ENCODE data around the gene CYB5R3.

CYB5R3 gene

DNA sequence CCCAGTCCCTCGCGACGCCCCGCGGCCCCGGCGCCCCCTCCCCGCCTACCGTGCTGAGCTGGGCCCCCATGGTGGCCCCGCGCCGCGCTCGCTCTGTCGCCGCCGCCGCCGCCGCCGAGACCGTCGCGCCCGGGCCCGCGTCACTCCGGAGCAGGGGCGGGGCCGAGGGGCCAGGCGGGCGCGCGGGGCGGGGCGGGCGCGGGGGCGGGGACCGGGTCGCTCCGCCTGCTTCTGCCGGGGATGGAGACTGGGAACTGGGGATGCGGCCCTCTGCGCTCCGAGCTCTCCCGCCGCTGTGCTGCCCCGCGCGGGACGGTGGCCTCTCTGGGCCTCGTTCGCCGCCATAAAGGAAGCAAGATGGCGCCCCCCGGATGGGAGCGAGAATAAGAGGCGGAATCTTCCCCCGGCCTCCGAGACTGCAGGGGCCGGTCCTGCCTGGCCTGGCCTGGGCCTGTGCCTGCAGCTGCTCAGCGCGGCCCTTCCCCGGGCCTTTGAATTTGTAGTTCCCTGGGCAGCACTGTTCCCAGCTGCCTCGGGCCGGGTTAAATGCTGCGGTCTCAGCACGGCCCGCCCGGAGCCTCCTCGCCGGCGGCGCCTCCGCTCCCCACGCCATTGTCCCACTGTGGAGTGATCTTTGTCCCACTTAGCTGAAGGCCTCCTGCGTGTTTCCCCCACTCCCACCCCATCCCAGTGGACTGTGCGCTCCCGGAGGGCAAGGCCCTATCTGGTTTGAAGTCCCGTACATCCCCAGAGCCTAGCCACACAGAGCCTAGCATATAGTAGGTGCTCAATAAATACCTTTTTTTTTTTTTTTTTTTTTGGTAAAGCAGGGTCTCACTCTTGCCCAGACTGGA is at the start of gene CYB5R3:
Gene CYB5R3, minus strand, starts transcription at position 147 of the 854 bp plus-strand sequence. Its CDS starts 77 bp downstream, at position 70.
- peak; percentile 72 for DNase-seq

GRCh38 chr22:42697542-42698013 is 48.4 kb upstream of the CYB5R3 start:
- no peak for DNase-seq

GRCh38 chr22:42696331-42696967 is 47.3 kb upstream of the CYB5R3 start:
- DNase-seq = no peak

GRCh38 chr22:42695294-42695693 is 46.1 kb upstream of the CYB5R3 start:
- no peak for DNase-seq

DNA sequence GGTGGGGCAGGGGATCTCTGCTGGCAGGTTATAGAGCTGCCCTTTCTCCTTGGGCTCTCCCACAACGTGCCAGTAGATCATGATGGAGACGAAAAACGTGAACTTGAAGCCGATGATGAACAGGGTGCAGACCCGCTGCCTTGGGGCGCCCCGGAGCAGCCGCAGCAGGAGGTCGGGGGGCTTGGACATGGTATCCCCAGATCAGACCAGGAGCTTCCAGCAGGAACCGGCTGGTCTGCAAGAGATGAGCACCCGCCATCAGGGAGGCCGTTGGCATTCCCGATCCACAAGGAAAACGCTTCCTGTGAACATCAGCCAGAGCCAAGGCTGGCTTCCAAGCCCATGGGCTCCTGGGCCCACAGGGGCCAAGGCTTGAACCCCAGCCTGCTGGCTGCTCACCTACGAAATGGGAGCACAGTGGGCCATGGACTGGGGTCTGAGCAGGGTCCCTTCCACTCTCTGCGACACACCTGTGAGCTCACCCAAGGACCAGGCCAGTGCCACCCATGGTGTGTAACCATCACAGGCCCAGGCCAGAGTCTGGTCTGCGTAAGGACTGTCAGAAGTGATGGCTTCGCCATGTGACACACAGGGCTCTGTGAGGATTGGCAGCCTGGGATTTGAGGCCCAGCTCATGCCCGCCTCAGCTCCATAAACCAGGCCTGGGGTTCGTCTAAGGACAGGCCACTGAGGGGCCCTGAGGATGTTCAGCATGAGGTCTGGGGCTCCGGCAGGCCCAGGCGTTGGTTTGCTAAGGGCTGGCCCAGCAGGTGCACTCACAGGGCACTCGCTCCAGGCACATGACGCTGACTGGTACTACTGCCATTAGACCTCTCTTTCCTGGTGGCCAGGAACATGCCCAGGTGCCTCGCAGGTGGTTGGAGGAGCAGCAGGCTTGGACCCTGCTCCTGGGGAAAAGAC is 44.8 kb upstream of the CYB5R3 start:
- no peak for DNase-seq

DNA sequence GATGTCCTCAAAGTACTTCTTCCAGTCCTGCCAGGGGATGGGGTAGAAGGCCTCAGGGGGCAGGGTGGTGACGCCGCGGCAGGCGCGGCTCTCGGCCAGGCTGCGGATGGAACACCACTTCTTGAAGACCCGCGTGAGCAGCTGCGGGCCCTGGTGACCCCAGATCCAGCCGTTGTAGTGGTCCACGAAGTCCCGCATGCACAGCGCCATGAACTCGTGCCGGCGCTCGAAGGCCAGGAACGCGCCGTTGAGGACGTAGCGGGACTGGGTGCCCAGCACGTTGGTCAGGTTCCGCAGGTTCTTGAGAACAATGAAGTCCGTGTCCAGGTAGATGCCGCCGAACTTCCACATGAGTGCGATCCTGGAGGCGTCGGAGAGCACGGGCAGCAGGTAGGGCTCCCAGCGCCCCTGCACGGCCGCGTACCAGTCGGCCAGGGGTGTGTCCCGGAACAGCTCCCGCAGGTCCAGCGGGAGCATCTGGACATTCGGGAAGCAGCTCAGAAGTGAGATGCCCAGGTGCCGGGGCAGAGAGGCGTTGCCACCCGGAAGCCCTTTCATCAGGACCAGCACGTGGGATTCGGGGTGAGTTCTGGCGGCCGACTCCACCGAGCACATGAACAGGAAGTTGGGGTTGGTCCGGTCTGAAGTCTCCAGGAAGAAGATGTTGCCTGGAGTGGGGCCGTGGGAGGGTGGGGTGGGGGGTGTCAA is 44.0 kb upstream of the CYB5R3 start:
- no peak for DNase-seq

GRCh38 chr22:42692239-42693054 is 43.3 kb upstream of the CYB5R3 start:
- DNase-seq = no peak

GRCh38 chr22:42691440-42691839 is 42.2 kb upstream of the CYB5R3 start:
- no peak for DNase-seq

- DNase-seq = no peak
Observed at GRCh38 chr22:42688241-42689211, 39.3 kb upstream of the CYB5R3 start.

GRCh38 chr22:42686756-42687491 is 37.7 kb upstream of the CYB5R3 start:
- no peak for DNase-seq

DNA sequence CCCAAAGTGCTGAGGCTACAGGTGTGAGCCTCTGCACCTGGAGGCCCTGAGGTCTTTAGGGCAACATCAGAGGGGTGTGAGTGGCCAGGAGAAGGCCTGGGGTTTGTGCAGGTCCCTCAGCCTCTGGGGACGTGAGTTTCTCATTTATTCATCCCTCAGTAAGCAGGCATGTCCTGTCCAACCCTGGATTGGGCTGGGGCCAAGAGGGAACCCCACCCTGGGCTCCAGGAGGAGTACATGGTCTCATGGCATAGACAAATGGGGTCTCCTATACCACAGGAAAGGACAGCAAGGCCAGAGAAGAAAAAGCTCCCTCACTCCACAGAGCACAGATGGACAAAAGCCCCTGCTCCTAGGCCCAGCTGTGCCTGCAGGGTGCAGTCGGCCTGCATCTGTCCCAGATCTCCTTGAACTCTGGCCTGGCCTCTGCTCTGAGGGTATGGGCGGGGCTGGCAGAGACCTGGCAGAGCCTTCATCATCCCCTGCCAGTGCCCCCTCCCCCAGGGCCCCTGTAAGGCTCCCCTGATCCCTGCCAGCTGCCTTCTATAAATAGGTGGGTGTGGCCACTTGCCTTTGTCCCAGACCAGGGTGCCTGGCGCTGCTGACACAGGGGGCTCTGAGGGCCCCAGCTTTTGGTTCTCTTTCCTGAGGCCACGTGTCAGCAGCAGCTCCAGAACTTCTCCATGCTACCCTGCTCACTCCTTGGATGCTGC is 36.9 kb upstream of the CYB5R3 start:
- no peak for DNase-seq

DNA sequence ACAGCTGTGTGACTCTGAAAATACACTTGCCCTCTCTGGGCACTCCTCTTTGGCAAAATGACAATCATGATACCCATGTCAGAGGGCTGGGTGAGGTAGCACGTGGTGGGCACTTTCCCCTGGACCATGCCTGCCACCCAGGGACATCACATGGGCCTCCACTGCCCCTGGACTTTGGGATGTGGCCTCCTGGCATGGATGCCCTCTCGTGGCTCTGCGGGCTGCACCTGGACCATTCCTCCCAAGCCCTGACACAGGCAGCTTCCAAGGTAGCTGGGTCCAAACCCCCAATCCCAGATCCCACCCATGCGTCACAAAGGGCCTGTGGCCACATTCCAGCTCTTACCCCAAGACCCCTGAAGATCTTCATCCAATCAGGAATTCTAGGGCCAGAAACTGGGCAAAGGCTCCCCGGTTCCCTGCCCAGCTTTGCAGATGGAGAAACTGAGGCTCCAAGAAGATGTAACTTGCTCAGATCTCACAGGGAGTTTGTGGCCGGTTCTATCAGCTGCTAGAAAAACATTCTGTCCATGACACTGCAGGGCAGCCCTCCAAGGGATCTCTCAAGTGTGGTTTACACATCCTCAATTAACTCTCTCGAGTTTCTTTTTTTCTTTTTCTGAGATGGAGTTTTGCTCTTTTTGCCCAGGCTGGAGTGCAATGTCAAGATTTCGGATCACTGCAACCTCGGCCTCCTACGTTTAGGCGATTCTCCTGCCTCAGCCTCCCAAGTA is 35.4 kb upstream of the CYB5R3 start:
- no peak for DNase-seq

- DNase-seq = no peak
Observed at GRCh38 chr22:42683578-42684283, 34.5 kb upstream of the CYB5R3 start.

DNA sequence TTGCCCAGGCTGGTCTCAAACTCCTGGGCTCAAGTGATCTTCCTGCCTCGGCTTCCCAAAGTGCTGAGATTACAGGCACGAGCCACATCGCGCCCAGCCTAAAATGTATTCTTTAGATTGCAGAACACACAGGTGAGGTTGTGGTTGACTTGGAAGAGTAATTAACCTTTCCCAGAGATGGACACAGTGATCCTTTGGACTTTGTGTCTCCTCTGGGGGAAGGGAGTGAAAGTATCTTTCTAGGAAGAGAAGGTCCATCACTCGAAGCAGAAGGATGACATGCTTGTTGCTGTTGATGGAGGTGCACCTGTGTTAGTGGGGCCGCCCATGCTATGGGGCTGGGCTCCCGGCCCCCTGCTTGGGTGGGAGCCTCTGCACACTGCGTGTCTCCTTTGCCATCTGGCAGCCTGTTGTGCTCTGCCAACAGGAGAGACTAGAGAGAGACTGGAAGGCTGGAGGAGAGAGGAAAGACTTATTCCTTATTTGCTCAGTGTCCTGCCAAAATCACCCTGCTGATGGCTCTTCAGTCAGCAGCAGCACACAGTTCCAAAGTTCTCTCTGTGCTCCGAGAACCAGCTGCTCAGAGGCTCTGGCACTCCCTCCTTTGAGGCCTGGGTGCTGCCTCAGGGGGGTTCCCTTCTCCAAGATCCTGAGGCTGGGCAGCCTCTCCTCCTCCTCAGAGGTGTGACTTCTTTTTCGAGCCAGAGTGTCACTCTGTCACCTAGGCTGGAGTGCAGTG is 33.1 kb upstream of the CYB5R3 start:
- no peak for DNase-seq

- DNase-seq = no peak
Observed at GRCh38 chr22:42680648-42681047, 31.5 kb upstream of the CYB5R3 start.

GRCh38 chr22:42679691-42680090 is 30.5 kb upstream of the CYB5R3 start:
- no peak for DNase-seq

- DNase-seq = no peak
Observed at GRCh38 chr22:42678894-42679293, 29.7 kb upstream of the CYB5R3 start.
